GM23338 (cell line): ENCODE results near the gene LDLR. TPM values are rescaled to one million over a fixed set of nuclear protein-coding genes. Genes with fewer than 3 reads are reported as not detected.

Experiments
- ATAC-seq: fragments of 200-7000 bp; cut with Tn5 transposase; 3 replicates; pipeline ENCODE4 v1.9.1; 2020
- DNase-seq: peaks from one replicate; pipeline ENCODE4 v3.0.0-alpha.2; 2015; ENCODE audit warnings: low spot score
- H2AFZ ChIP-seq: fragments of 200-600 bp; sonication (generic); 2 replicates; pipeline ENCODE4 v1.8.0; 2016; ENCODE audit warnings: antibody characterized with exemption, mild to moderate bottlenecking, moderate library complexity
- H3F3A ChIP-seq: fragments of 200-600 bp; sonication (generic); replicated peaks from 2 replicates; pipeline ENCODE4 v1.8.0; 2017; ENCODE audit warnings: antibody characterized with exemption, mixed run types, low read depth
- H3K27ac ChIP-seq: fragments of 200-600 bp; sonication (generic); 2 replicates; pipeline ENCODE4 v1.6.1; 2016; ENCODE audit warnings: low read depth
- H3K27me3 ChIP-seq: fragments of 200-600 bp; sonication (generic); 2 replicates; pipeline ENCODE4 v1.8.0; 2016; ENCODE audit warnings: mild to moderate bottlenecking, mixed run types, moderate library complexity; ENCODE audit not compliant: insufficient read depth
- H3K36me3 ChIP-seq: fragments of 200-600 bp; sonication (generic); 2 replicates; pipeline ENCODE4 v1.8.0; 2016; ENCODE audit warnings: mild to moderate bottlenecking; ENCODE audit not compliant: insufficient read depth
- H3K4me1 ChIP-seq: fragments of 200-600 bp; sonication (generic); 2 replicates; pipeline ENCODE4 v1.8.0; 2016; ENCODE audit warnings: mild to moderate bottlenecking, moderate library complexity; ENCODE audit not compliant: insufficient read depth
- H3K4me2 ChIP-seq: fragments of 200-600 bp; sonication (generic); 2 replicates; pipeline ENCODE4 v1.7.1; 2017; ENCODE audit warnings: mixed run types
- H3K4me3 ChIP-seq: fragments of 200-600 bp; sonication (generic); 2 replicates; pipeline ENCODE4 v1.6.1; 2016; ENCODE audit warnings: mixed run types
- H3K79me2 ChIP-seq: fragments of 200-600 bp; sonication (generic); replicated peaks from 2 replicates; pipeline ENCODE4 v1.8.0; 2017; ENCODE audit warnings: mild to moderate bottlenecking; ENCODE audit not compliant: insufficient read depth
- H3K9me2 ChIP-seq: fragments of 200-600 bp; sonication (generic); 2 replicates; pipeline ENCODE4 v1.8.0; 2017; ENCODE audit not compliant: insufficient read depth
- H4K20me1 ChIP-seq: fragments of 200-600 bp; sonication (generic); replicated peaks from 2 replicates; pipeline ENCODE4 v1.8.0; 2017; ENCODE audit warnings: mild to moderate bottlenecking; ENCODE audit not compliant: insufficient read depth
- H3K27ac Mint-ChIP-seq: 2 replicates; pipeline ENCODE4 v1.8.0; 2020; ENCODE audit warnings: inconsistent platforms, mild to moderate bottlenecking, moderate library complexity, mixed read lengths
- H3K27me3 Mint-ChIP-seq: 3 replicates; pipeline ENCODE4 v1.8.0; 2022; ENCODE audit warnings: low read depth, mild to moderate bottlenecking, moderate library complexity, mixed read lengths, inconsistent platforms; ENCODE audit not compliant: insufficient read depth, poor library complexity
- H3K36me3 Mint-ChIP-seq: 3 replicates; pipeline ENCODE4 v1.8.0; 2021; ENCODE audit warnings: low read depth, mild to moderate bottlenecking, inconsistent platforms, moderate library complexity, mixed read lengths
- H3K4me1 Mint-ChIP-seq: 3 replicates; pipeline ENCODE4 v1.8.0; 2020; ENCODE audit warnings: mild to moderate bottlenecking, inconsistent platforms, mixed read lengths
- H3K4me3 Mint-ChIP-seq: 3 replicates; pipeline ENCODE4 v1.8.0; 2021; ENCODE audit warnings: moderate library complexity, mild to moderate bottlenecking, inconsistent platforms, mixed read lengths
- H3K9me3 Mint-ChIP-seq: 3 replicates; pipeline ENCODE4 v1.8.0; 2020; ENCODE audit warnings: moderate library complexity, mild to moderate bottlenecking, inconsistent platforms, mixed read lengths
- CREB1 ChIP-seq: fragments of 250-450 bp; sonication (Bioruptor Pico); IDR thresholded peaks from 2 replicates; pipeline ENCODE4 v1.5.0; 2020; ENCODE audit warnings: low read depth, mild to moderate bottlenecking, moderate library complexity
- EZH2 ChIP-seq: fragments of 200-600 bp; sonication (generic); IDR thresholded peaks from one replicate; pipeline ENCODE4 v1.8.0; 2017; ENCODE audit warnings: antibody characterized with exemption, mild to moderate bottlenecking, low read depth; ENCODE audit not compliant: unreplicated experiment
- NANOG ChIP-seq: IDR thresholded peaks from 2 replicates; pipeline ENCODE4 v1.6.1; 2016; ENCODE audit warnings: antibody characterized with exemption, borderline replicate concordance
- POLR2AphosphoS5 ChIP-seq: IDR thresholded peaks from 2 replicates; pipeline ENCODE4 v1.6.1; 2016; ENCODE audit warnings: antibody characterized with exemption, low read depth
- STAT1 ChIP-seq: IDR thresholded peaks from one replicate; pipeline ENCODE4 v1.6.1; 2016; ENCODE audit warnings: antibody characterized with exemption; ENCODE audit not compliant: unreplicated experiment
- ZNF114 ChIP-seq: fragments of 250-450 bp; sonication (Bioruptor Pico); IDR thresholded peaks from 2 replicates; pipeline ENCODE4 v1.5.0; 2020; ENCODE audit warnings: mild to moderate bottlenecking, moderate library complexity
- ZNF462 ChIP-seq: fragments of 250-450 bp; sonication (Bioruptor Pico); IDR thresholded peaks from 2 replicates; pipeline ENCODE4 v1.5.0; 2020; ENCODE audit warnings: mild to moderate bottlenecking, moderate library complexity
- polyA plus RNA-seq: library from polyadenylated mRNA; unstranded; fragments of >200 nt; fragmentation: Nextera tagmentation; extraction: Ambion mirVana; gene quantifications from 2 replicates; pipeline ENCODE4 v1.2.1, GENCODE V29; 2016
- total RNA-seq: library from RNA; depleted of rRNA; stranded (reverse); fragments of >200 nt; shearing (Covaris generic); gene quantifications from 2 replicates; pipeline ENCODE4 v1.2.3, GENCODE V29; 2014
- TF ChIP-seq, protein P1 (sequence below), 2 experiments: fragments of 200-600 bp in 1 of 2; sonication (generic) in 1 of 2; conservative IDR thresholded peaks; 2 replicates each; pipeline versions ENCODE4 v1.5.1 to v1.6.1; 2016 to 2017; ENCODE audit warnings: antibody characterized with exemption in 2 of 2, low read depth in 2 of 2, mild to moderate bottlenecking in 2 of 2, moderate library complexity in 1 of 2

The LDLR gene
- total and polyA plus RNA-seq, 2 experiments from 2014 or later = 57.6 to 180 TPM

DNA sequence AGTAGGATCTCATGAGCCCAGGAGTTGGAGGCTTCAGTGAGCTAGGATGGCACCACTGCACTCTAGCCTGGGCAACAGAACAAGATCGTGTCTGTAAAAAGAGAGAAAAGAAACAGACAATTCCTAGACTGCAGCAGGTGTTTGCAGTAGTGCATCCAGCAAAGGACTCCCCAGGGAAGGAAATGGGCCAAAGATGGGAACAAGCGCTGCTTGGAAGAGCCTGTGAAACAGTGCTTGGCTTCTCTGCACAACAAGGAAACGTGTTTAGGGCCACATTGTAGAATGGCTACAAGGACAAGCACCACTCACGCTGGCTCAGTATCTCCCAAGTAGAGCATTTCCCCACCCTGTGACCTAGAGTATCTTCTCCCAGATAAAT lies 35.5 kb upstream of the LDLR start (continued):
- TF ChIP-seq ZNF462 (CRISPR knock-in tag) (no peak), STAT1 (no peak), CREB1 (CRISPR knock-in tag) (no peak), ZNF114 (CRISPR knock-in tag) (no peak), NANOG (no peak)

GRCh38 chr19:11054200-11054599 lies 35.1 kb upstream of the LDLR start:
- H3K27ac Mint-ChIP-seq = no peak overlapping the region
- TF ChIP-seq EZH2 = no peak
- TF ChIP-seq POLR2AphosphoS5 = no peak
- TF ChIP-seq, protein P1, sequence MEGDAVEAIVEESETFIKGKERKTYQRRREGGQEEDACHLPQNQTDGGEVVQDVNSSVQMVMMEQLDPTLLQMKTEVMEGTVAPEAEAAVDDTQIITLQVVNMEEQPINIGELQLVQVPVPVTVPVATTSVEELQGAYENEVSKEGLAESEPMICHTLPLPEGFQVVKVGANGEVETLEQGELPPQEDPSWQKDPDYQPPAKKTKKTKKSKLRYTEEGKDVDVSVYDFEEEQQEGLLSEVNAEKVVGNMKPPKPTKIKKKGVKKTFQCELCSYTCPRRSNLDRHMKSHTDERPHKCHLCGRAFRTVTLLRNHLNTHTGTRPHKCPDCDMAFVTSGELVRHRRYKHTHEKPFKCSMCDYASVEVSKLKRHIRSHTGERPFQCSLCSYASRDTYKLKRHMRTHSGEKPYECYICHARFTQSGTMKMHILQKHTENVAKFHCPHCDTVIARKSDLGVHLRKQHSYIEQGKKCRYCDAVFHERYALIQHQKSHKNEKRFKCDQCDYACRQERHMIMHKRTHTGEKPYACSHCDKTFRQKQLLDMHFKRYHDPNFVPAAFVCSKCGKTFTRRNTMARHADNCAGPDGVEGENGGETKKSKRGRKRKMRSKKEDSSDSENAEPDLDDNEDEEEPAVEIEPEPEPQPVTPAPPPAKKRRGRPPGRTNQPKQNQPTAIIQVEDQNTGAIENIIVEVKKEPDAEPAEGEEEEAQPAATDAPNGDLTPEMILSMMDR (conservative IDR thresholded peaks at IDR 0.05; ENCODE audit: low read depth in 2 of 2) = no peak
- TF ChIP-seq ZNF462 (CRISPR knock-in tag) = no peak

More at GRCh38 chr19:11054200-11054599, 35.1 kb upstream of the LDLR start:
- Histone ChIP-seq H3K9me2 (no peaks in the 10 kb centered on the region), H3K27me3 (no peaks in the 10 kb centered on the region), H3K36me3 (no peaks in the 10 kb centered on the region), H3K4me2 (no peak overlapping the region), H3K4me1 (no peaks in the 10 kb centered on the region), H3F3A (0 out of 2 replicates have a peak, but pooled peaks cover 2% of the 10 kb centered on the region), H2AFZ (no peak overlapping the region), H3K27ac (no peak overlapping the region), H4K20me1 (peaks cover 16% of the 10 kb centered on the region), H3K79me2 (no peaks in the 10 kb centered on the region), H3K4me3 (no peak overlapping the region)
- Mint-ChIP-seq H3K36me3 (peaks cover 39% of the 10 kb centered on the region), H3K4me3 (no peak overlapping the region), H3K4me1 (no peaks in the 10 kb centered on the region), H3K27me3 (peaks cover 14% of the 10 kb centered on the region), H3K9me3 (no peaks in the 10 kb centered on the region)
- ATAC-seq = no peak
- DNase-seq = no peak
